GM18858 (cell line): Measurements from ENCODE around the gene ABHD12.
"Not testable (repeated sequence)": the region's sequence is repeated elsewhere in the genome, so short reads cannot be mapped to it uniquely, and the experiment has no call there.

Experiments used
- ATAC-seq: cut with Tn5 transposase; IDR thresholded peaks from one replicate; pipeline ENCODE4 v1.9.1; 2021; ENCODE audit not compliant: unreplicated experiment

The ABHD12 gene

DNA sequence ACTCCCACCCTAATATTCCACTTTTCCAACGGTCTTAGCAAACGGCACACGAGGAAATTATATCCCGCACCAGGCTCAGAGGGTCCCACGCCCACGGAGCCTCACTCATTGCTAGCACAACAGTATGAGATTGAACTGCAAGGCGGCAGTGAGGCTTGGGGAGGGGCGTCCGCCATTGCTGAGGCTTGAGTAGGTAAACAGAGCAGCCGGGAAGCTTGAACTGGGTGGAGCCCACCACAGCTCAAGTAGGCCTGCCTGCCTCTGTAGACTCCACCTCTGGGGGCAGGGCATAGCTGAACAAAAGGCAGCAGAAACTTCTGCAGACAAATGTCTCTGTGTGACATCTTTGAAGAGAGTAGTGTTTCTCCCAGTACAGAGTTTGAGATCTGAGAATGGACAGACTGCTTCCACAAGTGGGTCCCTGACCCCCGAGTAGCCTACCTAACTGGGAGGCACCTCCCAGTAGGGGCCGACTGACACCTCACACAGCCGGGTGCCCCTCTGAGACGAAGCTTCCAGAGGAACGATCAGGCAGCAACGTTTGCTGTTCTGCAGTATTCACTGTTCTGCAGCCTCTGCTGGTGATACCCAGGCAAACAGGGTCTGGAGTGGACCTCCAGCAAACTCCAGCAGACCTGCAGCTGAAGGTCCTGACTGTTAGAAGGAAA, 129.7 kb downstream of the ABHD12 start:
- ATAC-seq = not testable (repeated sequence)

GRCh38 chr20:25259788-25260254, 130.8 kb downstream of the ABHD12 start:
- no peak for ATAC-seq

- ATAC-seq = no peak
Observed at GRCh38 chr20:25259358-25259757, 131.3 kb downstream of the ABHD12 start.

- ATAC-seq = no peak
Observed at GRCh38 chr20:25258828-25259227, 131.8 kb downstream of the ABHD12 start.

DNA sequence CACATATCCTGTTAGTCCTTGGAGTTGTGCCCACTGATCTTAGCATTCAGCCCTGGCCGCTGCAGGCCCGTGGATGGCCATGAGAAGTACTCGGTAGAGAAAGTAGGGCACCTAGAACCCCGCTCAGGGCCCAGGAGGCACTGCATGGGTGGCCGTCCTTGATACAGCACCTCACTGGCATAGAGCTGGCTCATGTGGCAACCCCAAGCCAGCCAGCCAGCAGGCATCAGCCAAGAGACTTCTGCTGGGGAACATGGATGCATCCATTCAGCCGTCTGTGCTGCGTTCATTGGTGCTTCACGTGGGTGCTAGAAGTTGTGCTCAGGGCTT, 132.2 kb downstream of the ABHD12 start:
- ATAC-seq = no peak

DNA sequence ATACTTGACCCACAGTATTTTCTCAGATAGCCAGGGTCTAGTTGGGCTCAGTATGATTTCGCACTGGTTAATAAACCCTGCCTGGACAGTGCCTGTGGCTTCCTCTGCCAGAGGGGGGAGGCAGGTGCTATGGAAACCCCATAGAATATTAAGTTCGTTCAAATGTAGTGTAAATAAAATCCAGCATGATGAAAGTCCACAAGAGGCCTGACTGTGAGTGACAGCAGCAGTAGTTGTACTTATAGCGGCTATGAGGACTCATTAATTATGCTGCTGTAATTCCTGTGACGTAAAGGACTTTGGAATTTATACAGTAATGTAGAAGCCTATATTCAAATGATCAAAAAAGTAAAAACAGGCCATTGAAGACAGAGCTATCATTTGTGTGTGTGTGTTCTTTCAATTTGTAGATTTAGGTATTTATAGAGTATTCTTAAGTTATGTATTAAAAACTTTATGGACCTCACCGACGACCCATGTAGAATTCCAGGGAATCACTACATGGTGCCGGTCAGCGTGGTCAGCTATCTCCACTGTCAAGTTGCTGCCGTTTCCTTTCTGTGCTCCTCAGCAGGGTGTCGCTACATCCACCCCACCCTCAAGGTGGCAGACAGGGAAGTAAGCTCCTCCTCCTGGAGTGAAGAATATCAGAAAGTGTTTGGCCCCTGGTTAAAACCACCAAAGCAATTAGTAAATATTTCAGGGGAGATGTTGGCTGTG, 132.7 kb downstream of the ABHD12 start:
- ATAC-seq = no peak

DNA sequence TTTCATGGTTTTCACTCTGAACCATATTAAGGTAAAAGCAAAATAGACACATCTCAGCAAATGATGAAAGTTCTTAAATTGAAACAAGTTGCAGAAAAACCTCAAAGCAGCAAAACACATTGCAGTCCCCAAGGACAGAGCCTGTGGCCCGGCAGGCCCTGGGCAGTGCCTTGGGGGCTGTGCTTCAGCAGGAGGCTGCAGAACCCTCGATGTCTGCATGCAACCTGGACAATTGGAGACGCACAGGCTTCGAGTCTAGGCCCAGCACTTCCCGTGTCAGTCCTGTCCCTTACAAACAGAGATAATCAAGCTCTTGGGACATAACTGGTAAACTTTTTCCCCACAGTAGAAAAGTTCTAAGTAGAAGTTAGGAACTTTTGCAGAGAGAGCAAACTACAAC, 133.5 kb downstream of the ABHD12 start:
- no peak for ATAC-seq

- no peak for ATAC-seq
Observed at GRCh38 chr20:25256226-25256859, 134.3 kb downstream of the ABHD12 start.

GRCh38 chr20:25254986-25255680, 135.5 kb downstream of the ABHD12 start:
- no peak for ATAC-seq

DNA sequence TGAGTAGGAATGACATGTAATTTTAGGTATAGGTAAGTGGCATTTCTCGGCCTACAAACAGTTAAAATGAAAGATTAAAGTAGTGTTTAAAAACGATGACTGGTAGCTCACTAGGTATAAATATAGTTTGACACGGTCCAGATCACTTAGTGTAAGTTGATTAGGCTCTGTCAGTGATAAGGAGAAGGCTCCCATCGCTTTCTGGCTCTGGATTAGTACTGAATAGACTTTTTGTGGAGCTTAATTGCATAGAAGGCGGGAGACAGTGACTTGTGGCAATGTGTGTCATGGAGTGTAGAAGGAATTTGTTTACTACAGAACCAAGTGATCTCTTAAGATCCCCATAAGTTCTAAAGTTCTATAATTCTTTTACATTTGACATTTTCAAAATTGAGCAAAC, 136.1 kb downstream of the ABHD12 start:
- ATAC-seq = no peak

DNA sequence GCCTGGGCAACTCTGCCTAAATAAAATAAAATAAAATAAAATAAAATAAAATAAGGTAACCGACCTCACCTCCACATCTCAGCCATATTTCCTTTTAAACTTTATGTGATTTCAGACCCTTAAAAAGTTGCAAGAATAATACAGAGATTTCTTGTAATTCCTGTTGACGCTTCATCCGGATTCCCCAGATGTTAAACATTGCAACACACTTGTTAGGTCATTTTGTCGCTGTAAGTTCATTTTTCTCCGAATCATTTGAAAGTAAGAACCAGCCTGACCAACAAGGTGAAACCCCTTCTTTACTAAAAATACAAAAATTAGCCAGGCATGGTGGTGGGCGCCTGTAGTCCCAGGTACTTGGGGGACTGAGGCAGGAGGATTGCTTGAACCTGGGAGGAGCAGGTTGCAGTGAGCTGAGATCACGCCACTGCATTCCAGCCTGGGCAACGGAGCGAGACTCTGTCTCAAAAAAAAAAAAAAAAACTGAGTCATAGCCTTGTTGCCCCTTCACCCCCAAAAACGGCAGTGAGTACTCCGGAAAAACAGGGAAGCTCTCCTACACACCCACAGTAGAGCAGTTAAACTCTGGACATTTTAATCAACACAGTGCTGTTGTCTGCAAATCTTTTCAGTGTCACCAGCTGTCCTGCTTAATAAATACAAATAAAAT, 136.9 kb downstream of the ABHD12 start:
- ATAC-seq = no peak

GRCh38 chr20:25252686-25253421, 137.8 kb downstream of the ABHD12 start:
- ATAC-seq = no peak

DNA sequence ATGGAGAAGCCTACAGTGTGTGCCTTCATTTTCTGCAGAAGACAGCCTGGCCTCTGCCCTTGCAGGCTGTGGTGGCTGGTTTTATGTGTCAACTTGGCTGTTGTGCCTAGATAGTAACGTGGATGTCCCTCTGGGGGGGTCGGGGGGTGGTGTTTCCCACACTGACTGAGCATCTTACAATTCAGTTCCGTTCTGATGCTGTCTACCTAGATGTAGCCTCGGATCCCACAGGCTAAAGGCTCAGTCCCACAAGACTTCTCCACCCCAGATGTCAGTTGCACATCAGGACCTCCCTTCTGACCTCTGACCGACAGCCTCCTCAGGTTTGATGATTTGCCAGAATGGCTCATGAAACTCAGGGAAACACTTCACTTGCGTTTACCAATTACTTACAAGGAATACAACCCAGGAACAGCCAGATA, 138.4 kb downstream of the ABHD12 start:
- no peak for ATAC-seq

DNA sequence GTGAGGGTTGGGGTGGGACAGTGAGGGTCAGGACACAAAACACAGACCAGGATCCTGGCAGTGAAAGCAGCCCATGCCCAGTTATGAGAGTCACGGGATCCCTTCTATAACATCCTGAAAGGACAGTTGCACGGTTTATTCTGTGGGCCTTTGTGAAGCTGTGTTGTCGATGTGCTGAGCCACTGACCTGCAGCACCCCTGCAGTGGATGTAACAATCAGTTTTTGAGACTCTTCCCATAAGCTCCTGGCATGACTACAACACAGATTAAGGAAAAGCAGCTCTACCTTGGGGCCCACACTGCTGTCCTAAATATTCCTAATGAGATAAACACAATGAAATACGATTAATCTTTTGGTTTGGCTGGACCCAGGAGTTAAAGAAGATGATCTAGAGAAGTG, 139.1 kb downstream of the ABHD12 start:
- no peak for ATAC-seq

DNA sequence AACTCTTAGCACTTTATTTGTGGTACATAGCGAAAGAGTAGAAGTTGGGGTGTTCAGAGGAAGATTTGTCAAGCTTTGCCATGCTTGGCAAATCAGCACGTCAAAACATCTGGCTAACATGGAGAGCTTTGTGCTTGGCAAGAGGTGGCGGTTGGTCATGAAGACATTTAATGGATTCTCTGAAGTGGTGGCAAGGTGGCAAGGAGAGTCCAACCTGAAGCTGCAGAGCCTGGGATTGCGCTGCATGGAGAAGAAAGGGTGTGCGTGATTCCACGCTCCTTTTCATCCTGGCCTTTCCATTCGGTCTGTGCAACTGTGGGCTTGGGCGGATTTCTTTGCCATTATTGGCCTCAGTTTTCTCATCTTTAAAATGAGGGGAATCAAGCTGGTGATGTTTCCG, 139.6 kb downstream of the ABHD12 start:
- no peak for ATAC-seq

- no peak for ATAC-seq
Observed at GRCh38 chr20:25250508-25250907, 140.1 kb downstream of the ABHD12 start.
